WTC11 (cell line): Measurements from ENCODE around the gene TSPAN4. TPM values are rescaled to one million over a fixed set of nuclear protein-coding genes. Genes with fewer than 3 reads are reported as not detected.

Source experiments
- ATAC-seq: fragments of 200-7000 bp; cut with Tn5 transposase; 2 replicates; pipeline ENCODE4 v1.10.0; 2021; ENCODE audit warnings: mild to moderate bottlenecking, moderate library complexity
- CTCF ChIA-PET: fragments of 300-600 bp; sonication (Branson Sonifier 250); formaldehyde crosslinking; loops from one replicate; lab custom pipeline; 2021; ENCODE audit warnings: antibody characterized with exemption; lab: Charles Lee
- POLR2A ChIA-PET: fragments of 350-600 bp; sonication (Branson Sonifier 250); formaldehyde crosslinking; loops from one replicate; lab custom pipeline; 2021; ENCODE audit warnings: antibody characterized with exemption; lab: Charles Lee
- DNase-seq: peaks from one replicate; pipeline ENCODE4 v3.0.0; 2021; ENCODE audit warnings: low spot score
- H3K27ac Mint-ChIP-seq: 2 replicates; pipeline ENCODE4 v1.8.0; 2021; ENCODE audit warnings: mixed read lengths
- H3K27me3 Mint-ChIP-seq: 2 replicates; pipeline ENCODE4 v1.8.0; 2021; ENCODE audit warnings: low read depth, mild to moderate bottlenecking, moderate library complexity, mixed read lengths
- H3K36me3 Mint-ChIP-seq: 2 replicates; pipeline ENCODE4 v1.8.0; 2021; ENCODE audit warnings: mixed read lengths
- H3K4me1 Mint-ChIP-seq: 2 replicates; pipeline ENCODE4 v1.8.0; 2022; ENCODE audit warnings: mixed read lengths
- H3K4me3 Mint-ChIP-seq: 2 replicates; pipeline ENCODE4 v1.8.0; 2021; ENCODE audit warnings: mild to moderate bottlenecking, moderate library complexity, mixed read lengths
- H3K9me3 Mint-ChIP-seq: 2 replicates; pipeline ENCODE4 v1.8.0; 2021; ENCODE audit warnings: mixed read lengths
- ATF1 ChIP-seq: sonication (generic); formaldehyde crosslinking; IDR thresholded peaks from 2 replicates; pipeline ENCODE4 v1.8.1; 2023; ENCODE audit warnings: mild to moderate bottlenecking, moderate library complexity, missing genetic modification reagents
- CREB1 ChIP-seq: sonication (generic); formaldehyde crosslinking; IDR thresholded peaks from 2 replicates; pipeline ENCODE4 v1.8.0; 2023; ENCODE audit warnings: mild to moderate bottlenecking, missing genetic modification reagents
- ETV6 ChIP-seq: sonication (generic); formaldehyde crosslinking; IDR thresholded peaks from 2 replicates; pipeline ENCODE4 v1.8.1; 2022; ENCODE audit warnings: mild to moderate bottlenecking, missing genetic modification reagents
- HMGA2 ChIP-seq: fragments of 250-450 bp; sonication (Bioruptor Pico); IDR thresholded peaks from 2 replicates; pipeline ENCODE4 v1.4.0; 2021; ENCODE audit warnings: mild to moderate bottlenecking, moderate library complexity
- IRF2 ChIP-seq: sonication (generic); formaldehyde crosslinking; IDR thresholded peaks from 2 replicates; pipeline ENCODE4 v1.8.0; 2022; ENCODE audit warnings: low read depth, missing genetic modification reagents, borderline replicate concordance
- JAZF1 ChIP-seq: fragments of 250-450 bp; sonication (Bioruptor Pico); IDR thresholded peaks from 2 replicates; pipeline ENCODE4 v1.9.0; 2021; ENCODE audit warnings: moderate library complexity, mild to moderate bottlenecking, inconsistent platforms
- MXD4 ChIP-seq: fragments of 250-450 bp; sonication (Bioruptor Pico); IDR thresholded peaks from 2 replicates; pipeline ENCODE4 v1.8.0; 2021; ENCODE audit warnings: mild to moderate bottlenecking, moderate library complexity, borderline replicate concordance
- OVOL2 ChIP-seq: fragments of 250-450 bp; sonication (Bioruptor Pico); IDR thresholded peaks from 2 replicates; pipeline ENCODE4 v1.9.0; 2021; ENCODE audit warnings: mild to moderate bottlenecking, borderline replicate concordance
- RORB ChIP-seq: fragments of 250-450 bp; sonication (Bioruptor Pico); IDR thresholded peaks from 2 replicates; pipeline ENCODE4 v1.9.0; 2021; ENCODE audit warnings: mild to moderate bottlenecking
- SMAD3 ChIP-seq: sonication (generic); formaldehyde crosslinking; IDR thresholded peaks from 2 replicates; pipeline ENCODE4 v1.8.0; 2022; ENCODE audit warnings: missing genetic modification reagents, mild to moderate bottlenecking, borderline replicate concordance
- SP1 ChIP-seq: sonication (generic); formaldehyde crosslinking; conservative IDR thresholded peaks from 2 replicates; pipeline ENCODE4 v1.8.1; 2022; ENCODE audit warnings: missing genetic modification reagents
- TCF7 ChIP-seq: sonication (generic); formaldehyde crosslinking; IDR thresholded peaks from 2 replicates; pipeline ENCODE4 v1.8.0; 2022; ENCODE audit warnings: mild to moderate bottlenecking, low read depth, missing genetic modification reagents, moderate library complexity
- TEAD1 ChIP-seq: sonication (generic); formaldehyde crosslinking; IDR thresholded peaks from 2 replicates; pipeline ENCODE4 v1.8.0; 2022; ENCODE audit warnings: mild to moderate bottlenecking, missing genetic modification reagents
- ZNF232 ChIP-seq: sonication (generic); formaldehyde crosslinking; IDR thresholded peaks from 2 replicates; pipeline ENCODE4 v1.8.0; 2022; ENCODE audit warnings: mild to moderate bottlenecking, missing genetic modification reagents
- total RNA-seq: library from RNA; stranded (reverse); gene quantifications from 3 replicates; pipeline ENCODE4 v1.2.3, GENCODE V29; 2021
- TF ChIP-seq, protein P1 (sequence below): fragments of 250-450 bp; sonication (Bioruptor Pico); IDR thresholded peaks from 2 replicates; pipeline ENCODE4 v1.9.0; 2021; ENCODE audit warnings: moderate library complexity, mild to moderate bottlenecking, inconsistent platforms, borderline replicate concordance
- TF ChIP-seq, protein P2 (sequence below): sonication (generic); formaldehyde crosslinking; IDR thresholded peaks from 2 replicates; pipeline ENCODE4 v1.8.1; 2023; ENCODE audit warnings: mild to moderate bottlenecking, missing genetic modification reagents, borderline replicate concordance
- TF ChIP-seq, protein P3 (sequence below): sonication (generic); formaldehyde crosslinking; IDR thresholded peaks from 2 replicates; pipeline ENCODE4 v1.8.0; 2022; ENCODE audit warnings: mild to moderate bottlenecking, missing genetic modification reagents
- TF ChIP-seq, protein P4 (sequence below): sonication (generic); formaldehyde crosslinking; IDR thresholded peaks from 2 replicates; pipeline ENCODE4 v1.8.0; 2022; ENCODE audit warnings: missing genetic modification reagents
- TF ChIP-seq, protein P5 (sequence below): sonication (generic); formaldehyde crosslinking; conservative IDR thresholded peaks from 2 replicates; pipeline ENCODE4 v1.8.1; 2022; ENCODE audit warnings: mild to moderate bottlenecking, missing genetic modification reagents
- TF ChIP-seq, protein P6 (sequence below): sonication (generic); formaldehyde crosslinking; IDR thresholded peaks from 2 replicates; pipeline ENCODE4 v1.8.1; 2023; ENCODE audit warnings: mild to moderate bottlenecking, missing genetic modification reagents, moderate library complexity
- TF ChIP-seq, protein P7 (sequence below): sonication (generic); formaldehyde crosslinking; IDR thresholded peaks from 2 replicates; pipeline ENCODE4 v1.8.1; 2023; ENCODE audit warnings: mild to moderate bottlenecking, moderate library complexity, missing genetic modification reagents

The TSPAN4 gene
- total RNA-seq, 1 experiment from 2014 or later = 94.3 TPM

DNA sequence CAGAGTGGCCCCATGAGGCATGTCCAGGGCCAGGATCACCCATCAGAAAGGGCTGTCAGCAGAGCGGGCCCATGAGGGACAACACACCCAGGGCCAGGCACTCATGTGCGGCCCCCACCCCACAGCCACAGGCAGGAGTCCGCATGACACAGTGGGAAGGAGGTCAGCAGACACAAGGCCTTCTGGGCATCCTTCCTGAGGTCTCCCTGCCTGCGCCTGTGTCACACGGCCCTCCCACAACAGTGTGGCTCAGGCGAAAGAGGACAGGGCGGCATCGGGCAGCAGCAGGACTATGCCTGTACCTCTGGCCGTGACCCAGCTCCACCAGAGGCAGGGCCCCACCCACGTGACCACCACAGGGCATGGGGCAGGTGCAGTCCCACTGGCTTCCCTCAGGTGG is 40.9 kb downstream of the TSPAN4 start:
- no peak for ATAC-seq
- no peaks in the 10 kb centered on the region for H3K4me1 Mint-ChIP-seq
- H3K9me3 Mint-ChIP-seq = no peaks in the 10 kb centered on the region
- TF ChIP-seq RORB = no peak
- no peak for TF ChIP-seq ATF1 (CRISPR knock-in tag)
- TF ChIP-seq CREB1 = no peak
- TF ChIP-seq HMGA2 (CRISPR knock-in tag) = no peak
- no peak for TF ChIP-seq MXD4 (CRISPR knock-in tag)
- TF ChIP-seq, protein P1, sequence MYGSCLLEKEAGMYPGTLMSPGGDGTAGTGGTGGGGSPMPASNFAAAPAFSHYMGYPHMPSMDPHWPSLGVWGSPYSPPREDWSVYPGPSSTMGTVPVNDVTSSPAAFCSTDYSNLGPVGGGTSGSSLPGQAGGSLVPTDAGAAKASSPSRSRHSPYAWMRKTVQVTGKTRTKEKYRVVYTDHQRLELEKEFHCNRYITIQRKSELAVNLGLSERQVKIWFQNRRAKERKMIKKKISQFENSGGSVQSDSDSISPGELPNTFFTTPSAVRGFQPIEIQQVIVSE = no peak
- no peak for TF ChIP-seq SMAD3 (CRISPR knock-in tag)
- TF ChIP-seq SP1 = no peak
- TF ChIP-seq, protein P2, sequence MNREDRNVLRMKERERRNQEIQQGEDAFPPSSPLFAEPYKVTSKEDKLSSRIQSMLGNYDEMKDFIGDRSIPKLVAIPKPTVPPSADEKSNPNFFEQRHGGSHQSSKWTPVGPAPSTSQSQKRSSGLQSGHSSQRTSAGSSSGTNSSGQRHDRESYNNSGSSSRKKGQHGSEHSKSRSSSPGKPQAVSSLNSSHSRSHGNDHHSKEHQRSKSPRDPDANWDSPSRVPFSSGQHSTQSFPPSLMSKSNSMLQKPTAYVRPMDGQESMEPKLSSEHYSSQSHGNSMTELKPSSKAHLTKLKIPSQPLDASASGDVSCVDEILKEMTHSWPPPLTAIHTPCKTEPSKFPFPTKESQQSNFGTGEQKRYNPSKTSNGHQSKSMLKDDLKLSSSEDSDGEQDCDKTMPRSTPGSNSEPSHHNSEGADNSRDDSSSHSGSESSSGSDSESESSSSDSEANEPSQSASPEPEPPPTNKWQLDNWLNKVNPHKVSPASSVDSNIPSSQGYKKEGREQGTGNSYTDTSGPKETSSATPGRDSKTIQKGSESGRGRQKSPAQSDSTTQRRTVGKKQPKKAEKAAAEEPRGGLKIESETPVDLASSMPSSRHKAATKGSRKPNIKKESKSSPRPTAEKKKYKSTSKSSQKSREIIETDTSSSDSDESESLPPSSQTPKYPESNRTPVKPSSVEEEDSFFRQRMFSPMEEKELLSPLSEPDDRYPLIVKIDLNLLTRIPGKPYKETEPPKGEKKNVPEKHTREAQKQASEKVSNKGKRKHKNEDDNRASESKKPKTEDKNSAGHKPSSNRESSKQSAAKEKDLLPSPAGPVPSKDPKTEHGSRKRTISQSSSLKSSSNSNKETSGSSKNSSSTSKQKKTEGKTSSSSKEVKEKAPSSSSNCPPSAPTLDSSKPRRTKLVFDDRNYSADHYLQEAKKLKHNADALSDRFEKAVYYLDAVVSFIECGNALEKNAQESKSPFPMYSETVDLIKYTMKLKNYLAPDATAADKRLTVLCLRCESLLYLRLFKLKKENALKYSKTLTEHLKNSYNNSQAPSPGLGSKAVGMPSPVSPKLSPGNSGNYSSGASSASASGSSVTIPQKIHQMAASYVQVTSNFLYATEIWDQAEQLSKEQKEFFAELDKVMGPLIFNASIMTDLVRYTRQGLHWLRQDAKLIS (CRISPR knock-in tag) = no peak
- no peak for TF ChIP-seq ZNF232 (CRISPR knock-in tag)
- TF ChIP-seq, protein P3, sequence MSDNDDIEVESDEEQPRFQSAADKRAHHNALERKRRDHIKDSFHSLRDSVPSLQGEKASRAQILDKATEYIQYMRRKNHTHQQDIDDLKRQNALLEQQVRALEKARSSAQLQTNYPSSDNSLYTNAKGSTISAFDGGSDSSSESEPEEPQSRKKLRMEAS = no peak
- TF ChIP-seq, protein P4, sequence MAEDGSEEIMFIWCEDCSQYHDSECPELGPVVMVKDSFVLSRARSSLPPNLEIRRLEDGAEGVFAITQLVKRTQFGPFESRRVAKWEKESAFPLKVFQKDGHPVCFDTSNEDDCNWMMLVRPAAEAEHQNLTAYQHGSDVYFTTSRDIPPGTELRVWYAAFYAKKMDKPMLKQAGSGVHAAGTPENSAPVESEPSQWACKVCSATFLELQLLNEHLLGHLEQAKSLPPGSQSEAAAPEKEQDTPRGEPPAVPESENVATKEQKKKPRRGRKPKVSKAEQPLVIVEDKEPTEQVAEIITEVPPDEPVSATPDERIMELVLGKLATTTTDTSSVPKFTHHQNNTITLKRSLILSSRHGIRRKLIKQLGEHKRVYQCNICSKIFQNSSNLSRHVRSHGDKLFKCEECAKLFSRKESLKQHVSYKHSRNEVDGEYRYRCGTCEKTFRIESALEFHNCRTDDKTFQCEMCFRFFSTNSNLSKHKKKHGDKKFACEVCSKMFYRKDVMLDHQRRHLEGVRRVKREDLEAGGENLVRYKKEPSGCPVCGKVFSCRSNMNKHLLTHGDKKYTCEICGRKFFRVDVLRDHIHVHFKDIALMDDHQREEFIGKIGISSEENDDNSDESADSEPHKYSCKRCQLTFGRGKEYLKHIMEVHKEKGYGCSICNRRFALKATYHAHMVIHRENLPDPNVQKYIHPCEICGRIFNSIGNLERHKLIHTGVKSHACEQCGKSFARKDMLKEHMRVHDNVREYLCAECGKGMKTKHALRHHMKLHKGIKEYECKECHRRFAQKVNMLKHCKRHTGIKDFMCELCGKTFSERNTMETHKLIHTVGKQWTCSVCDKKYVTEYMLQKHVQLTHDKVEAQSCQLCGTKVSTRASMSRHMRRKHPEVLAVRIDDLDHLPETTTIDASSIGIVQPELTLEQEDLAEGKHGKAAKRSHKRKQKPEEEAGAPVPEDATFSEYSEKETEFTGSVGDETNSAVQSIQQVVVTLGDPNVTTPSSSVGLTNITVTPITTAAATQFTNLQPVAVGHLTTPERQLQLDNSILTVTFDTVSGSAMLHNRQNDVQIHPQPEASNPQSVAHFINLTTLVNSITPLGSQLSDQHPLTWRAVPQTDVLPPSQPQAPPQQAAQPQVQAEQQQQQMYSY (CRISPR knock-in tag) = no peak
- TF ChIP-seq, protein P5, sequence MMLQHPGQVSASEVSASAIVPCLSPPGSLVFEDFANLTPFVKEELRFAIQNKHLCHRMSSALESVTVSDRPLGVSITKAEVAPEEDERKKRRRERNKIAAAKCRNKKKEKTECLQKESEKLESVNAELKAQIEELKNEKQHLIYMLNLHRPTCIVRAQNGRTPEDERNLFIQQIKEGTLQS = no peak
- no peak for TF ChIP-seq OVOL2 (CRISPR knock-in tag)
- TF ChIP-seq JAZF1 (CRISPR knock-in tag) = no peak
- TF ChIP-seq TEAD1 (CRISPR knock-in tag) = no peak
- no peak for TF ChIP-seq ETV6
- no peak for TF ChIP-seq TCF7 (CRISPR knock-in tag)
- TF ChIP-seq IRF2 = no peak
- ChIA-PET CTCF (interaction anchor here (0.8 kb wide), 1 partner anchor 14 kb away, joined by 3 read pairs; no protein-coding TSS in a partner anchor), POLR2A (no interaction called here)
- peaks cover 37% of the 10 kb centered on the region for H3K36me3 Mint-ChIP-seq
- H3K4me3 Mint-ChIP-seq = no peak overlapping the region
- DNase-seq = no peak
- H3K27ac Mint-ChIP-seq = no peak overlapping the region
- H3K27me3 Mint-ChIP-seq = no peaks in the 10 kb centered on the region

DNA sequence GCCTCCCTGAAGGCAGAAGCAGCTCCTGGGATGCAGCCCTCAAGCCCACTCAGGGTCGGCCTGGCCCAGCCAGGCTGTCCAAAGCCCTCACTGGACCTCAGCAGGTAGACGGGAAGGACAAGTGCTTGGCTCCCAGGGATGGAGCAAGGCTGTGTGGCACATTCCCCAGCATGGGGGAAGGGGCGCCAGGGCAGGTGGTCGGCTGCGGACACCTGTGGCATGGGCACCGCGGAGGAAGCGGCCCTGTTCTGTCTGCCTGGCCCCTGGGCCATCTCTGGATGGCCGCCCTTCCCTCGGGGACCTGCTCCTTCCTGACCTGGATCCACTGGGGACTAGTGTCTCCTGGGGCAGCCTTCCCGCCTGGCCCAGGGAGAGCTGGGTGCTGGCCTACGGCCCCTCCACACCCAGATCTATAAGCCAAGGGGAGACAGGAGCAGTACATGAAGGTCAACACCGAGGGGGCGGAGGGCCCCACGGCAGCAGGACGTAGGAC is 42.0 kb downstream of the TSPAN4 start:
- ATAC-seq (no peak), DNase-seq (no peak)
- Mint-ChIP-seq H3K4me1 (no peaks in the 10 kb centered on the region), H3K27me3 (no peaks in the 10 kb centered on the region), H3K36me3 (peaks cover 34% of the 10 kb centered on the region), H3K9me3 (no peaks in the 10 kb centered on the region), H3K27ac (no peak overlapping the region), H3K4me3 (no peak overlapping the region)
- ChIA-PET CTCF (interaction anchor here (0.7 to 0.8 kb wide), 2 partner anchors 12 to 13 kb away, joined by 3 read pairs; no protein-coding TSS in a partner anchor), POLR2A (interaction anchor here (0.5 kb wide), 1 partner anchor 229 kb away, joined by 5 read pairs; no protein-coding TSS in a partner anchor)
- TF ChIP-seq, protein P6, sequence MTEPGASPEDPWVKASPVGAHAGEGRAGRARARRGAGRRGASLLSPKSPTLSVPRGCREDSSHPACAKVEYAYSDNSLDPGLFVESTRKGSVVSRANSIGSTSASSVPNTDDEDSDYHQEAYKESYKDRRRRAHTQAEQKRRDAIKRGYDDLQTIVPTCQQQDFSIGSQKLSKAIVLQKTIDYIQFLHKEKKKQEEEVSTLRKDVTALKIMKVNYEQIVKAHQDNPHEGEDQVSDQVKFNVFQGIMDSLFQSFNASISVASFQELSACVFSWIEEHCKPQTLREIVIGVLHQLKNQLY (CRISPR knock-in tag) = no peak
- TF ChIP-seq, protein P7, sequence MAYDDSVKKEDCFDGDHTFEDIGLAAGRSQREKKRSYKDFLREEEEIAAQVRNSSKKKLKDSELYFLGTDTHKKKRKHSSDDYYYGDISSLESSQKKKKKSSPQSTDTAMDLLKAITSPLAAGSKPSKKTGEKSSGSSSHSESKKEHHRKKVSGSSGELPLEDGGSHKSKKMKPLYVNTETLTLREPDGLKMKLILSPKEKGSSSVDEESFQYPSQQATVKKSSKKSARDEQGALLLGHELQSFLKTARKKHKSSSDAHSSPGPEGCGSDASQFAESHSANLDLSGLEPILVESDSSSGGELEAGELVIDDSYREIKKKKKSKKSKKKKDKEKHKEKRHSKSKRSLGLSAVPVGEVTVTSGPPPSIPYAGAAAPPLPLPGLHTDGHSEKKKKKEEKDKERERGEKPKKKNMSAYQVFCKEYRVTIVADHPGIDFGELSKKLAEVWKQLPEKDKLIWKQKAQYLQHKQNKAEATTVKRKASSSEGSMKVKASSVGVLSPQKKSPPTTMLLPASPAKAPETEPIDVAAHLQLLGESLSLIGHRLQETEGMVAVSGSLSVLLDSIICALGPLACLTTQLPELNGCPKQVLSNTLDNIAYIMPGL = no peak
- TF ChIP-seq, protein P4 (CRISPR knock-in tag) = no peak
